ENCODE measurements around the gene TACC3.

TACC3 gene

GRCh38 chr4:1775731-1776500 lies 54.6 kb downstream of the TACC3 start:
- TF ChIP-seq, protein P1, sequence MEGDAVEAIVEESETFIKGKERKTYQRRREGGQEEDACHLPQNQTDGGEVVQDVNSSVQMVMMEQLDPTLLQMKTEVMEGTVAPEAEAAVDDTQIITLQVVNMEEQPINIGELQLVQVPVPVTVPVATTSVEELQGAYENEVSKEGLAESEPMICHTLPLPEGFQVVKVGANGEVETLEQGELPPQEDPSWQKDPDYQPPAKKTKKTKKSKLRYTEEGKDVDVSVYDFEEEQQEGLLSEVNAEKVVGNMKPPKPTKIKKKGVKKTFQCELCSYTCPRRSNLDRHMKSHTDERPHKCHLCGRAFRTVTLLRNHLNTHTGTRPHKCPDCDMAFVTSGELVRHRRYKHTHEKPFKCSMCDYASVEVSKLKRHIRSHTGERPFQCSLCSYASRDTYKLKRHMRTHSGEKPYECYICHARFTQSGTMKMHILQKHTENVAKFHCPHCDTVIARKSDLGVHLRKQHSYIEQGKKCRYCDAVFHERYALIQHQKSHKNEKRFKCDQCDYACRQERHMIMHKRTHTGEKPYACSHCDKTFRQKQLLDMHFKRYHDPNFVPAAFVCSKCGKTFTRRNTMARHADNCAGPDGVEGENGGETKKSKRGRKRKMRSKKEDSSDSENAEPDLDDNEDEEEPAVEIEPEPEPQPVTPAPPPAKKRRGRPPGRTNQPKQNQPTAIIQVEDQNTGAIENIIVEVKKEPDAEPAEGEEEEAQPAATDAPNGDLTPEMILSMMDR (IDR thresholded peaks at IDR 0.05), result no peak

DNA sequence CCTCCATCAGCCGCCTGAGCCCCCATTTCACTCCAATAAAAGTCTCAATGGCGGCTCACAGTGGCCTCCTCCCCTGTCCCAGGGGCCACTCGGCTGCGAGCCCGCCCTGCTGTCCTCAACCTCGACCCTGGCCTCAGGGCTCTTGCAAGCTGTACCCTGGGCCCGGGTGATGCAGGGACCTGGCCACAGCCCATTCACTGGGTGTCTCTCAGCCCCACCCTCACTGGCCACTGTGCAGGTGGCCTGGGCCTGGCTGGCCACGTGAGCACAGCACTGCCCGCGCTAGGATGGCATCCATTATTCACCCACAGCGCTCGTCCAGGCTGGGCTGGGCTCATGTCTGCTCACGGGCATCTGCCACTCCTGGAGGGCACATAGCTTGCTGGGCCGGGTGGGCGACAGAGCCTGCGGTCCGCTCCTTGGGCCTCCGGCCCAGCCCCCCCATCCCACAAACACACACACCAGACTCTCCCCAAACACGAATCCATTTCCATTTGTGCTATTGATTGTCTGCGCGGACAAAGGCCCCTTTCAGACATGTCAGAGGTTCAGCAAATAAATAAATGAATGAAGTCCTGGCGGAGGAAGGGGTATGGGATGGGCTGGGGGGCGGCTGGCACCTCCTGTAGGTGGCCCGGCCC lies 55.3 kb downstream of the TACC3 start:
- TF ChIP-seq, protein P1 (IDR thresholded peaks at IDR 0.05), result no peak

DNA sequence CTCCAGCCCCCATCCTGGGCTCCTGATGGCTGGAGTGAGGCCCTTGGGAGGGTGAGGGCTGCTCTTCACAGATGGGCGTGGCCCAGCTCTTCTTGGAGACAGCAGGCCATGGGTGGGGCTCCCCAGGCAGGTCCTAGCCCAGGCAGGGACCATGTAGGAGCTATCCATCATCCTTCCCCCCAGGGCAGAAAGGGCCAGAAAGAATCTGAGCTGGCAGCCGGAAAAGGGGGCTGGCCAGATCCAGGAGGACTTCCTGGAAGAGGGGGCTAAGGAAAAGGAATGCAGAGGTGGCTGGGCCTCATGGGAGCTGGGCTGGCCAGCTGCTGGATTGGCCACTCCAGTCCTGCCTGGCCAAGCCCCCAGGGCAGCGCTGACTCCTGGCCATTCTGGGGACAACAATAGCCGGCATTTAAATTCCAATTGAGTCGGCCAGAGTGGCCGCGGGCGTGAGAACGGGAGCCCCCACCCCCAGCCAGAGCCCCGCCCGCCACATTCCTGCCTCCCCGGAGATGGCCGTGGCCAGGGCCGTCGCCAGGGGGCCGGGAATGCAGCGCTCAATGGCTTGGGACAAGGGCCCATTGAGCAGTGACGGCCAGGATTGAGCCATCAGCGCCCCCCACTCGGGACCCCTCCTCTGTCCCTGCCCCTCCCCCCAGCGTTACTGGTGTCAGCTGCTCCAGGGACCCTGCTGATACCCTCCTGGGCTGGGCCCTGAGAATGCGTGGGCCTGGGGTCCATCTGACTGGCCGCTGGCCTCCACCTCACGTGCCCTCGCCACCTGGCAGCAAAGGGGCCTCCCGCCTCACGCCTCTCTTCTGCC lies 56.7 kb downstream of the TACC3 start:
- TF ChIP-seq, protein P1 (IDR thresholded peaks at IDR 0.05), result no peak

DNA sequence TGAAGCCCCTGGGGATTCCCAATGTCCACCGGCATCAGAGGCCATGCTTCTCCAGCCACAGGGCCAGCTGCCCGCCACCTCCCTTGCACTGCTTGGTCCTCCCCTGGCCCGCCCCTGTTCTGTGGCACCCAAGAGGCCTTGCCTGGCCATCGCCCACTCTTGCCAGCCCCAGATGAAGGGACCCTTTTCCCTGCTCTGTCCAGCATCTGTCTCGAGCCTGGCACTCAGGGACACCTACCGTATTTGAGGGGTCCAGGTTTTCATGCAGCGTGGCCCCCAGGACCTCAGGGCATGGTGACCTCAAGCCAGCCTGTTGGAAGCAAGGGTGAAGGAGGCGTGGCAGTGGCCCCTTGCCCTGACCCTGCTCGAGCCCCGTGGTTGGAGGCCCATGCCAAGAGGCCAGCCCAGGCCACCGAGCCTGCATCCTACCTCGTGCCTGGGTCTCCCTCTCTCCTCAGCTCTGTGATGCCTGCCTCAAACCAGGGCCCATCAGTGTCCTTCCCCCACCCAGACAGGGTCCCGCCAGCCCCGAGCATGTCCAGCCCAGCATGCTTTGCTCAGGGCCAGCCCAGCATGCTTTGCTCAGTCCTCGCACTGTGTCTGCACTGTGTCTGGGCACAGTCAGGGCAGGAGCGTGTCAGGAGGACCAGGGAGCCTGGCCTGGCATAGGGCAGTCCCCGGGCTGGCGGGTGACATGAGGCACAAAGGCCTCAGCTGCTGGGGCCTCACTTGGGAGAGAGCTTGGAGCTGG lies 57.5 kb downstream of the TACC3 start:
- TF ChIP-seq, protein P1 (IDR thresholded peaks at IDR 0.05), result no peak

DNA sequence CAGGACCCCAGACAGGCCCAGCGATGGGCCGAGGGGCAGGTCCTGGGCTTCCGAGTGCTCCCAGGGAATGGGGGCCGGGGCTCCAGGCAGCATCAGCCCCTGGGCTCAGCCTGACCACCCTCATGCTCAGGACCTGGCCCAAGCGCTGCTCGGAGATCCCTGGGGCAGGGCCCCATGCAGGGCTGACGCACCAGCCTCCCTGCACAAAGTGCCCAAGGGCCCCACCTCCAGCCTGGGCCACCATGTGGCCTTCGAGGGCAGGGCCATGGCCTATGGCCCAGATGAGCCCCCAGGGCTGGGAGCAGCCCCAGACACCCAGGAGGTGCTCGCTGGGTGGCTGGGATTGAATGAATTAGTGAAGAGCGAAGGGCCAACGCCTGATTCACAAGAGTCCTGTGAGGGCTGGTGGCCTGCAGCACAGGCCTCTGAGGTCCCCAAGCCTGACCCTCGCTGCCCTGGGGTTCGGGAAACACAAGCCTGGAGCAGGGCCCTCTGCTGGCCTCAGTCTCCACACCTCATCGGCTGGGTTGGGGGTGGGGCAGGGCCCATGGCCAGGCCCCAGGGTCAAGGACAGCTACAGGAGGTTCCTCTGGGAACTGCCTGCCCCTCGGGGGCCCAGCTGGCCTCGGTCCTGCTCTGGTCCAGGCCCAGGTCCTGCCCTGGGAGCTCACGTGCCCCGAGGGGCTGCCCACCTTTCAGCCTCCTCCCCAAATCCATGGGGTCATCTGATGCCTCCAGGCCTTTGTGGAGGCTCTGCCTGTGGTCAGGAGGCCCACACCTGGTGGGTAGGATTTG lies 58.5 kb downstream of the TACC3 start:
- TF ChIP-seq, protein P1 (IDR thresholded peaks at IDR 0.05), result no peak

- TF ChIP-seq, protein P1 (IDR thresholded peaks at IDR 0.05), result no peak
These were observed 59.1 kb downstream of the TACC3 start for GRCh38 chr4:1780435-1780834.
